H1 (cell line): ENCODE results near the gene SLC39A6. TPM values are rescaled to one million over a fixed set of nuclear protein-coding genes. Genes with fewer than 3 reads are reported as not detected.

Experiments used
- CTCF ChIA-PET: fragments of 300-600 bp; sonication (Branson Sonifier 250); formaldehyde crosslinking; loops from one replicate; lab custom pipeline; 2021; ENCODE audit not compliant: partially characterized antibody; lab: Charles Lee
- POLR2A ChIA-PET: fragments of 300-600 bp; sonication (Branson Sonifier 250); formaldehyde crosslinking; loops from one replicate; lab custom pipeline; 2021; ENCODE audit warnings: inconsistent platforms; ENCODE audit not compliant: partially characterized antibody; lab: Charles Lee
- DNase-seq, 2 experiments: peaks; one replicate each; pipeline versions ENCODE4 v3.0.0 to v3.0.0-alpha.2; 2010 to 2022; ENCODE audit warnings: low spot score in 2 of 2, low read depth in 1 of 2, mixed read lengths in 1 of 2
- FAIRE-seq: peaks from 2 replicates; lab custom pipeline; 2011; peaks lifted over from hg19 to GRCh38; lab: Jason Lieb, UNC
- H2AFZ ChIP-seq: 2 replicates; pipeline ENCODE4 v1.8.1; 2012; ENCODE audit warnings: low read length, inconsistent platforms
- H2AK5ac ChIP-seq: 2 replicates; pipeline ENCODE4 v1.6.1; 2013; ENCODE audit warnings: low read depth, low read length
- H2BK120ac ChIP-seq: replicated peaks from 2 replicates; pipeline ENCODE3; 2013; ENCODE audit warnings: low read depth, low read length, inconsistent platforms
- H2BK12ac ChIP-seq: 2 replicates; pipeline ENCODE4 v1.6.1; 2013; ENCODE audit warnings: low read depth, low read length
- H2BK15ac ChIP-seq: 2 replicates; pipeline ENCODE4 v1.6.1; 2013; ENCODE audit warnings: low read length
- H2BK20ac ChIP-seq: 2 replicates; pipeline ENCODE4 v1.6.1; 2013; ENCODE audit warnings: low read length
- H2BK5ac ChIP-seq: 2 replicates; pipeline ENCODE4 v1.6.1; 2013; ENCODE audit warnings: low read depth, low read length
- H3K14ac ChIP-seq: 2 replicates; pipeline ENCODE4 v1.6.1; 2013; ENCODE audit warnings: inconsistent platforms; ENCODE audit not compliant: insufficient read length
- H3K18ac ChIP-seq: 2 replicates; pipeline ENCODE4 v1.6.1; 2013; ENCODE audit warnings: low read length; ENCODE audit errors: extremely low read depth
- H3K23ac ChIP-seq: 2 replicates; pipeline ENCODE4 v1.6.1; 2013; ENCODE audit warnings: inconsistent platforms; ENCODE audit not compliant: insufficient read length
- H3K23me2 ChIP-seq: 2 replicates; pipeline ENCODE4 v1.6.1; 2013; ENCODE audit warnings: low read depth, low read length
- H3K27ac ChIP-seq: 2 replicates; pipeline ENCODE4 v1.6.1; 2011; ENCODE audit warnings: low read depth, low read length, inconsistent platforms
- H3K27me3 ChIP-seq, 4 experiments: replicated peaks in 1 of 4; 1 replicate in 1 of 4; 2 replicates in 3 of 4; pipeline versions ENCODE4 v1.6.1 to v1.8.1; 2011 to 2013; ENCODE audit warnings: low read length in 3 of 4, mild to moderate bottlenecking in 3 of 4, inconsistent platforms in 2 of 4, mixed read lengths in 2 of 4, moderate library complexity in 1 of 4; ENCODE audit not compliant: control insufficient read depth in 3 of 4, insufficient read depth in 3 of 4; ENCODE audit errors: extremely low read depth in 1 of 4
- H3K36me3 ChIP-seq, 4 experiments: 2 replicates each; pipeline versions ENCODE4 v1.6.1 to v1.8.1; 2011 to 2013; ENCODE audit warnings: mild to moderate bottlenecking in 4 of 4, low read length in 3 of 4, moderate library complexity in 2 of 4, control low read depth in 1 of 4, inconsistent platforms in 1 of 4; ENCODE audit not compliant: insufficient read depth in 4 of 4, control insufficient read depth in 2 of 4
- H3K4ac ChIP-seq: replicated peaks from 2 replicates; pipeline ENCODE3; 2013; ENCODE audit warnings: low read length, low read depth, mixed read lengths, inconsistent platforms; ENCODE audit not compliant: insufficient read length
- H3K4me1 ChIP-seq, 4 experiments: replicated peaks in 1 of 4; 1 replicate in 1 of 4; 2 replicates in 3 of 4; pipeline versions ENCODE4 v1.6.1 to v1.8.1; 2011 to 2013; ENCODE audit warnings: low read length in 3 of 4, inconsistent platforms in 2 of 4, mixed read lengths in 1 of 4; ENCODE audit not compliant: insufficient read depth in 4 of 4, control insufficient read depth in 3 of 4
- H3K4me2 ChIP-seq, 2 experiments: 2 replicates each; pipeline versions ENCODE4 v1.6.1 to v1.8.1; 2011 to 2013; ENCODE audit warnings: low read depth in 2 of 2, low read length in 2 of 2, control low read depth in 1 of 2, inconsistent platforms in 1 of 2, mild to moderate bottlenecking in 1 of 2; ENCODE audit not compliant: insufficient read depth in 1 of 2
- H3K4me3 ChIP-seq, 4 experiments: fragments of 200-600, 300-600 bp in 1 of 4; sonication (generic), shearing (Covaris generic), sonication (Bioruptor Twin) in 1 of 4; 2 replicates each; pipeline versions ENCODE4 v1.5.1 to v1.8.1; 2011 to 2016; ENCODE audit warnings: low read length in 4 of 4, low read depth in 3 of 4, control low read depth in 2 of 4, inconsistent platforms in 2 of 4, mild to moderate bottlenecking in 2 of 4, mixed read lengths in 1 of 4, moderate library complexity in 1 of 4; ENCODE audit not compliant: insufficient read depth in 2 of 4; ENCODE audit errors: extremely low read depth in 1 of 4
- H3K56ac ChIP-seq: replicated peaks from 2 replicates; pipeline ENCODE3; 2013; ENCODE audit warnings: low read depth, mild to moderate bottlenecking, mixed read lengths, low read length, inconsistent platforms; ENCODE audit not compliant: insufficient read length
- H3K79me1 ChIP-seq: 2 replicates; pipeline ENCODE4 v1.6.1; 2013; ENCODE audit warnings: low read depth, low read length, control low read depth
- H3K79me2 ChIP-seq, 2 experiments: 2 replicates each; pipeline versions ENCODE4 v1.6.1 to v1.8.1; 2012 to 2013; ENCODE audit warnings: low read length in 2 of 2, mild to moderate bottlenecking in 2 of 2, inconsistent platforms in 1 of 2; ENCODE audit not compliant: insufficient read depth in 2 of 2, control insufficient read depth in 1 of 2
- H3K9ac ChIP-seq, 4 experiments: replicated peaks in 1 of 4; 1 replicate in 1 of 4; 2 replicates in 3 of 4; pipeline versions ENCODE4 v1.6.1 to v1.8.1; 2011 to 2013; ENCODE audit warnings: low read depth in 3 of 4, low read length in 3 of 4, control low read depth in 2 of 4, mild to moderate bottlenecking in 2 of 4, moderate library complexity in 2 of 4, inconsistent platforms in 1 of 4; ENCODE audit errors: extremely low read depth in 1 of 4
- H3K9me3 ChIP-seq, 2 experiments: 2 replicates each; pipeline versions ENCODE4 v1.6.1 to v1.8.1; 2012 to 2013; ENCODE audit warnings: mild to moderate bottlenecking in 2 of 2, moderate library complexity in 2 of 2, control low read depth in 1 of 2, inconsistent platforms in 1 of 2, low read depth in 1 of 2, low read length in 1 of 2, mixed read lengths in 1 of 2; ENCODE audit not compliant: insufficient read depth in 2 of 2
- H4K20me1 ChIP-seq, 2 experiments: replicated peaks in 1 of 2; 2 replicates each; pipeline versions ENCODE3 to v1.8.1; 2011 to 2013; ENCODE audit warnings: inconsistent platforms in 2 of 2, low read length in 2 of 2, mild to moderate bottlenecking in 1 of 2; ENCODE audit not compliant: insufficient read depth in 2 of 2, control insufficient read depth in 1 of 2
- H4K5ac ChIP-seq: 2 replicates; pipeline ENCODE4 v1.6.1; 2013; ENCODE audit warnings: low read length, low read depth, mixed read lengths, inconsistent platforms; ENCODE audit not compliant: insufficient read length
- H4K8ac ChIP-seq: 2 replicates; pipeline ENCODE4 v1.8.0; 2013; ENCODE audit warnings: mild to moderate bottlenecking, moderate library complexity, low read length, inconsistent platforms; ENCODE audit not compliant: insufficient read depth; ENCODE audit errors: extremely low read depth
- H4K91ac ChIP-seq: replicated peaks from 2 replicates; pipeline ENCODE3; 2013; ENCODE audit warnings: low read length, mixed read lengths, inconsistent platforms; ENCODE audit not compliant: insufficient read length
- CBX8 ChIP-seq: fragments of 300-800, 300-1000 bp; sonication (generic); IDR thresholded peaks from 2 replicates; pipeline ENCODE4 v1.7.1; 2016; ENCODE audit warnings: low read depth, low read length, borderline replicate concordance
- CTBP2 ChIP-seq: IDR thresholded peaks from 2 replicates; pipeline ENCODE4 v1.7.0; 2011; ENCODE audit warnings: borderline replicate concordance, mild to moderate bottlenecking, moderate library complexity, mixed read lengths, low read length; ENCODE audit not compliant: insufficient read depth, insufficient read length
- GABPA ChIP-seq: IDR thresholded peaks from 2 replicates; pipeline ENCODE4 v1.6.1; 2011; ENCODE audit warnings: mild to moderate bottlenecking, low read length, moderate library complexity, borderline replicate concordance; ENCODE audit not compliant: insufficient read depth
- HDAC2 ChIP-seq, 2 experiments: fragments of 300-600 bp in 1 of 2; sonication (generic) in 1 of 2; IDR thresholded peaks; 2 replicates each; pipeline ENCODE4 v1.6.1; 2011 to 2012; ENCODE audit warnings: low read depth in 2 of 2, low read length in 2 of 2, mild to moderate bottlenecking in 2 of 2, moderate library complexity in 2 of 2, borderline replicate concordance in 1 of 2, inconsistent platforms in 1 of 2
- MAFK ChIP-seq: IDR thresholded peaks from 2 replicates; pipeline ENCODE4 v1.6.1; 2012; ENCODE audit warnings: low read depth, mild to moderate bottlenecking, improper control_type of control experiment, low read length
- NANOG ChIP-seq: IDR thresholded peaks from 2 replicates; pipeline ENCODE4 v1.6.1; 2011; ENCODE audit warnings: low read length, low read depth, mild to moderate bottlenecking, inconsistent platforms; ENCODE audit not compliant: insufficient read depth, poor library complexity, severe bottlenecking
- POLR2AphosphoS5 ChIP-seq: IDR thresholded peaks from 2 replicates; pipeline ENCODE4 v1.6.1; 2011; ENCODE audit warnings: low read depth, low read length
- SIN3A ChIP-seq, 2 experiments: IDR thresholded peaks in 1 of 2; conservative IDR thresholded peaks in 1 of 2; 2 replicates each; pipeline ENCODE4 v1.6.1; 2011 to 2012; ENCODE audit warnings: low read length in 2 of 2, improper control_type of control experiment in 1 of 2, low read depth in 1 of 2, mild to moderate bottlenecking in 1 of 2
- SP4 ChIP-seq: IDR thresholded peaks from 2 replicates; pipeline ENCODE4 v1.6.1; 2012; ENCODE audit warnings: low read length, inconsistent platforms
- TAF1 ChIP-seq: IDR thresholded peaks from 2 replicates; pipeline ENCODE4 v1.6.1; 2011; ENCODE audit warnings: mild to moderate bottlenecking, low read depth, low read length
- TAF7 ChIP-seq: optimal IDR thresholded peaks from 2 replicates; pipeline ENCODE3; 2011; ENCODE audit warnings: low read depth, mild to moderate bottlenecking, inconsistent platforms, low read length, moderate library complexity, borderline replicate concordance
- TBP ChIP-seq: IDR thresholded peaks from 2 replicates; pipeline ENCODE4 v1.6.1; 2011; ENCODE audit warnings: low read depth, low read length, improper control_type of control experiment
- WGBS, 2 experiments: shearing (Covaris generic) in 1 of 2; methylation state at CpG; one replicate each; pipeline versions ENCODE4 v1.1.6 to v1.1.7; 2013 to 2015; ENCODE audit warnings: low lambda C conversion rate in 2 of 2, mixed read lengths in 2 of 2, inconsistent platforms in 1 of 2, low coverage in 1 of 2, missing lambda C conversion rate in 1 of 2; ENCODE audit not compliant: insufficient replicate concordance in 2 of 2, insufficient coverage in 1 of 2, insufficient read length in 1 of 2; ENCODE audit errors: extremely low coverage in 1 of 2, missing lambda C conversion rate in 1 of 2; 5-methylcytosine and 5-hydroxymethylcytosine counted together
- polyA plus RNA-seq, 7 experiments: library from polyadenylated mRNA; depleted of rRNA in 3 of 7; stranded (reverse) in 5 of 7; unstranded in 2 of 7; fragments of >200 nt in 5 of 7; fragments of 200-250 nt in 2 of 7; gene quantifications; 1 replicate in 5 of 7; 2 replicates in 1 of 7; 4 replicates in 1 of 7; pipeline versions ENCODE4 v1.2.1 to v1.2.3, GENCODE V29; 2011 to 2013; ENCODE audit warnings: missing spikeins in 2 of 7, mixed read lengths in 2 of 7
- total RNA-seq: library from RNA; stranded (reverse); fragmentation: NEBNext Ultra II Directional; extraction: Animal tissue kit (Norgen Biotek cat#: 25700); gene quantifications from 2 replicates; pipeline ENCODE4 v1.2.1, GENCODE V29; 2021
- TF ChIP-seq, protein P1 (sequence below): IDR thresholded peaks from 2 replicates; pipeline ENCODE4 v1.6.1; 2011; ENCODE audit warnings: low read depth, mild to moderate bottlenecking, low read length; ENCODE audit not compliant: insufficient read depth

Gene SLC39A6
- total and polyA plus RNA-seq, 2 of the 8 experiments (the other 6 are each of a cell fraction or from before 2014, with no cell fraction given) = 36.8 to 55.4 TPM

DNA sequence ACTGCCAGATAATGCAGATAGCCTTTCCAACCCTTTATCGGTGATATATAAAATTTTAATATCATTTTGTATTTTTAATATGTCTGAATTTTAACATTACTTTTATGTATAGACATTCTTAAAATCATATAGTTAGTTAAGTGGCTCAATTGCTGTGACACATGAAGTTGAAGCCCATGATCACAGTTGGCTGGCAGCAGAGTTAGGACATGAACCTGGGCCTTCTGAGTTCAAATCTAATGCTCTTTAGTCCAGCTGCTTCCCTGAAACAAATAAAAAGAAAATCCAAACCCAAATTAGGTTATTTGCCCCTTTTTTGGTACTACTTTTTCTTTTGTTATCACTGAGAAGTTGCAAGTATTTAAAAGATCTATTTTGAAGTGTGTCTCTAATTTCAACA, 6.1 kb upstream of the SLC39A6 start:
- H2BK12ac ChIP-seq = no peak overlapping the region
- no peak overlapping the region for H4K8ac ChIP-seq
- no peak overlapping the region for H3K23ac ChIP-seq
- POLR2A ChIA-PET = interaction anchor here (0.8 kb wide), 1 partner anchor 11 kb away, joined by 4 read pairs; no protein-coding TSS in a partner anchor
- H3K27ac ChIP-seq = no peak overlapping the region
- DNase-seq = no peak
- H3K4me3 ChIP-seq = no peak overlapping the region
- H4K20me1 ChIP-seq = peaks cover 14 to 16% of the 10 kb centered on the region in 2 experiments
- no peak overlapping the region for H4K91ac ChIP-seq
- H3K27me3 ChIP-seq = no peaks in the 10 kb centered on the region
- H3K4ac ChIP-seq = no peak overlapping the region
- no peak overlapping the region for H3K9ac ChIP-seq
- no peak overlapping the region for H3K4me2 ChIP-seq
- 94% methylated on average over 1 of the region's 1 CpG; no CpG with 5 or more reads in 1 of the 2 experiments for WGBS, 2 experiments
- H3K4me1 ChIP-seq = peaks cover 0 to 2% (median 1%) of the 10 kb centered on the region in 4 experiments; a peak in 1 of 7 replicates
- no peak for FAIRE-seq
- H2BK15ac ChIP-seq = no peak overlapping the region
- H4K5ac ChIP-seq = no peak overlapping the region
- H2BK5ac ChIP-seq = no peak overlapping the region
- H3K18ac ChIP-seq = no peak overlapping the region
- peaks cover 10% of the 10 kb centered on the region for H3K79me1 ChIP-seq
- H2AFZ ChIP-seq = no peak overlapping the region
- no peak overlapping the region for H2AK5ac ChIP-seq
- H2BK120ac ChIP-seq = no peak overlapping the region
- no peaks in the 10 kb centered on the region for H3K9me3 ChIP-seq
- CTCF ChIA-PET = no interaction called here
- peaks cover 10 to 59% (median 20%) of the 10 kb centered on the region in 4 experiments for H3K36me3 ChIP-seq
- peaks cover 2% of the 10 kb centered on the region; the same call in 1 of the 2 replicates for H3K23me2 ChIP-seq
- H2BK20ac ChIP-seq = no peak overlapping the region
- no peak overlapping the region for H3K14ac ChIP-seq
- H3K56ac ChIP-seq = no peak overlapping the region
- peaks cover 25 to 58% of the 10 kb centered on the region in 2 experiments for H3K79me2 ChIP-seq
- TF ChIP-seq MAFK (no peak), POLR2AphosphoS5 (no peak), CTBP2 (no peak), TAF1 (no peak), TAF7 (no peak), SIN3A (conservative IDR thresholded peaks at IDR 0.05 in 1 of 2, IDR thresholded peaks at IDR 0.05 in 1 of 2; ENCODE audit: low read depth in 1 of 2, low read length in 2 of 2) (no peak), SP4 (no peak), NANOG (no peak), CBX8 (no peak), TBP (no peak), GABPA (no peak), HDAC2 (IDR thresholded peaks at IDR 0.05; ENCODE audit: borderline replicate concordance in 1 of 2, low read depth in 2 of 2, low read length in 2 of 2) (no peak)
- TF ChIP-seq, protein P1, sequence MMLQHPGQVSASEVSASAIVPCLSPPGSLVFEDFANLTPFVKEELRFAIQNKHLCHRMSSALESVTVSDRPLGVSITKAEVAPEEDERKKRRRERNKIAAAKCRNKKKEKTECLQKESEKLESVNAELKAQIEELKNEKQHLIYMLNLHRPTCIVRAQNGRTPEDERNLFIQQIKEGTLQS = no peak
